NCI-H146 treated with DMSO at 0.1 percent for 48 hours (cell line): ENCODE data around the gene MUC5B.

Experiments used
- DNase-seq: peaks from one replicate; lab custom pipeline; 2025; ENCODE audit not compliant: unreplicated experiment; lab: John Stamatoyannopoulos, UW

Gene MUC5B

DNA sequence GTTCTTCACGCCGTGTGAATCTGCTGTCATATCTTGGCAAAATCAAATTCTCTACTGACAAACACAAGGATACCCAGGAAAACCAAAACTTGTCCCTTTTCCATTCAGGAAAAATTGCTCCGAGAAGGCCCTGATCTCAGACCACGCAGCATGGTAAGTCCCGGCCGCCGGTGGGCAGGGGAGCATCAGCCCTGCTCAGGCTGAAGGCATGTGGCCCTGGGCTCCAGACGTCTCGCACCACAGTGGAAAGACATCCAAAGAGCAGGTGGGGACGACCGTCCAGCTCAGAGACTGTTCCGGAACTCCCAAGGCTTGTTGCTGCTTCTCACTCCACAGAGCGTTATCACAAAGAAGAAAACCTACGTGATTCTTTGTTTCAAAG, 56.8 kb downstream of the MUC5B start:
- DNase-seq: no peak

DNA sequence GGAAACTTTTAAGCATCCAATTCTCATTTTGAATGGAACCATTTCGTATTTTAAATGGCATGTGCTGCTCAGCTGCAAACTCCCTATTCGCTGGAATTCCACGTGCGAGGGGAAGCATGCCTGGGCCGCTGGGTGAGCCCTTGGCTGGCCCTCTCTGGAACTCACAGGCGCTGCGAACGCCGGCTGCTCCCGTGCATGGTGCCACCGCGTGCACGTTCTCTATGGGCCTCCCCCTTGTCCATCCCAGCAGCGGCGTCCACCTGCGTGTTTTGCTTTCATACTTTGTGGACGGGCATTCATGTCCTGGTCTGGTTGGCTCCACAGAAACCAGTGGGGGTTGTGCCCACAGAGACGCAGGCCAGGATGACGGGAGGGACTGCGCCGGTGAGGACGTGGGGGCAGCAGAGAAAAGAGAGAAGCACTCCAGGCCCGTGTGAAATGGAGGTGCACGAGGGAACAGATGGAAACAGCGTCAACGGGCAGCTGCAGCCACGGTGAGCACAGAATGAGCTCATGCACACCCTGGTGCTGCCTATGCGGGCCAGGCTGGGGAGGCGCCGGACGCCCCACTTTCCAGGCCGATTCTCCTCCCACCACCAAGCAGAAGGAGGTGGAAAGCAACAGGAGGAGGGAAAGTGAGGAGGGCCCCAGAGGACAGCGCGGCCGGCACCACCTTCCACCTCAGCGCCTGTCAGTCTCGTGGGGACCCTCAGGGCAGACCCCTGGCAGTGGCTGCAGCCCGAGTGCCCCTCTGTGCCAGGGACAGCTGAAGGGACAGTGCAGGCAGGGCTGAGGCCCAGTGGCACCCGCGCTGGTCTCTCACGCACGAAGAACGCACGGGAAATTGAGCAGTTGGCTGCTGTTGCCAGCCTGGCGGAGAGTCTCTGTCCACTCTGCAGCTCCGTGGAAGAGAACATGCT, 57.5 kb downstream of the MUC5B start:
- no peak for DNase-seq

DNA sequence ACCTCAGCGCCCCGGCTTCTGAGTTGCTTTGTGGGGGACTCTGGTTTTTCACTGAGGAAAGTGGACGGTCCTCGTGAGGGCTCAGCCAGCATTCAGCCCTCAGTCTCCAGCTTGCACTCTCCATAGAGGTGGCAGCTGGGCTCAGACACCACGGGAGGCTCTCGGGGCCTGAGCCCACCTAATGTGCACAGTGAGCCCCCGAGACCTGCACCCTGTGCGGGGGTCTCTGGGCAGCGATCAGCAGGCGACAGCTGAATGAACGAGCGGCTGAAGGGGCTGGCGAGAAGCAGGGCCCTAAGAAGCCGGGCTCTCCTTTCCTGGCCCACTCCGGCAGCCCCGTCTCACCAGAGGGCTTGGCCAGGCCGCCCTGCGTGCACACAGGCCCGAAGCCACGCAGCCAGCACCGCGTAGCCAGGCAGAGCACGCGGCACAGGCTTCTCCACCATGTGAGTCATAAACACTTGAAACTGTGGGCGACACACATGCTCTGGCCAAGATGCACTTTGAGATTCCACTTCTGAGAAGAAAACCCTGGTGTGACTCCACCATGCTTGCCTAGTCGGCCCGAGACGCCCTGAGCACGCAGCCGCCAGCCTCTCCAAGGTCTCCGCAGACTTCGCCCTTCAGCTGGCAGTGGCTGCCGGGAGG, 58.6 kb downstream of the MUC5B start:
- DNase-seq: no peak

DNA sequence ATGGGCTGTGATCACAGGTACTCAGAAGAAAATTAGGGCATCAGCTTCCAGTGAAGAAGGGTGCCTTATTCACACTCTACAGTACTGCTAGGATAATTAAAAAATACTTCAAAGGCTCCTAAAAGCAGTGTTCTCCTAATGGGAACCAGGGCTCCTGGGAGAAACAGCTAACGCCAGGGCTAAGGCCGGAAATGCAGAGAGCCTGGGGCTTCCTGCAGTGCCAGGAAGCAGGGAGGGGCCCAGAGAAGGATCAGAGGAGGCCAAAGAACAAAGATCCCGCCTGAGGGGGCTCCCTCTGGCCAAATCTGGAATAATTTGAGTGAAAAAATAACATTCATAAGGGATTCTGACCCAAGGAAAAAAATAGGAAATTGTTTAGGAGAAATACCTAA, 59.1 kb downstream of the MUC5B start:
- no peak for DNase-seq

DNA sequence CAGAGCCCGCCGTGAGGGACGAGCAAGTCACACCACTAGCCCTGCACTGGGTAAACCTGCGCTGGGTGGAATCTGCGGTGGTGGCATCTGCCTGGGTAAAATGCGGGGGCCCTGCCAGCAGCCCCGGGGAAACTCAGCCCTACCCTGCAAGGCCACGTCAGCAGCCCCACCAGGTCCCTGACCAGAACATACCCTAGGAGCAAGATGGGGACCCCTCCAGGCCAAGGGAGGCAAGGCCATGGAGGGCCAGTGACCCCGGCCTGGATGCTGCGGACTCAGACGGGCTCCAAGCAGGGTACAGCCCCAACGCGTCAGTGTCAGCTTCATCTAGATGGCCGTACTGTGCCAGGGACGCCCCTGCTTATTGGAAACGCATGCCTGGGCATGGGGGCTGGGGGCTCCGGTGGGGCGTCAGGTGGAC, 60.2 kb downstream of the MUC5B start:
- no peak for DNase-seq

DNA sequence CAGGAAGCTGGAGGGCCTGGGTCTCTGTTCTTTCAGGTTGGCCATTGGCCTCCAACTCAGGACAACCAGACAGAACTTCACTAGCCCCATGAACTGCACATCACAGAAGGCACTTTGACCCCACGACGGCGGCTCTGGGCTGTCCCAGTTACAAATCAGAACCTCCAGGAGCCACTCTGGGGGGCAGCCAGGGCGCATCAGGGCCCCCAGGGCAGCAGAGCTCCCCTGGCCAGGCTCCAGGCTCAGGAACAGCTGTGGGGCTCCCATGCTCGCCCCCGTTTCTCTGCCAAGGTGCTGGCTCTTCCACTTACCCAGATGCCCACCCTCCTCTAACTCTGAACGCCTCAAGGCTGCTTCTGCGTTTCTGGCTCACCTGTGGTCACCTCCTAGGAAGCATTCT, 61.0 kb downstream of the MUC5B start:
- DNase-seq: no peak

DNA sequence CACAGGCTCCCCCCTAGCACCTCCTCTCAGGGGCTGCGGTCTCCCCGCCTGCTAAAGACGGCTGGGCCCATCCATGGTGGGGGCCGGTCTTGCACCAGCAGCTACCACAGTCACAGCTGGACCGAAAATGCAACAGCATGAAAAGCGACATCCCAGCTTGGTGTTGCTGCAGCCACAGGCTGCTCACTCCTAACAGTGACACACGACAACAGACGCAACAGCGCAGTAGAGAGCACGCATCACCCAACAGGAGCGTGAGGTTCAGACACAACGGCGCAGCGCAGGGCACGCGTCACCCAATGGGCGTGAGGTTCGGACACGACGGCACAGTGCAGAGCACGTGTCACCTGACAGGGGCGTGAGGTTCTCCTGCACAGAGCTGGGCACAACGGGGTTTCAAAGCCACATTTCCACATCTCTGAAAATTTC, 62.5 kb downstream of the MUC5B start:
- no peak for DNase-seq

DNA sequence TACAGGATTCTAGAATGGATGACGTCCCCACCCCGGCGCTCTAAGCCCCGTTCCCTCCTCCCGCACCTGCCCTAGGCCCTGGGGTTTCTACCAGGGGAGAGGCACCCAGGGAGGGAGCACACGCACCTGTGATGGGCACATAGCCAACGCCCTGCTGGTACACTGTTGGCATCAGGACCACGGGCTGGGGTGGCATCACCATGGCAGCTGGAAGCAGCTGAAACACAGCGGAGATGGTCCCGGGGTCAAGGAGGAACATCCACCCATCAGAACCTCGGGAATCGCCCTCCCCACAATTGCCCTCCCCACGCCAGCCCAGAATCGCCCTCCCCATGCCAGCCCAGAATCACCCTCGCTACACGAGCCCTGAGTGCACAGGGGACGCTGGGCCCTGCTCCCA, 63.0 kb downstream of the MUC5B start:
- no peak for DNase-seq

DNA sequence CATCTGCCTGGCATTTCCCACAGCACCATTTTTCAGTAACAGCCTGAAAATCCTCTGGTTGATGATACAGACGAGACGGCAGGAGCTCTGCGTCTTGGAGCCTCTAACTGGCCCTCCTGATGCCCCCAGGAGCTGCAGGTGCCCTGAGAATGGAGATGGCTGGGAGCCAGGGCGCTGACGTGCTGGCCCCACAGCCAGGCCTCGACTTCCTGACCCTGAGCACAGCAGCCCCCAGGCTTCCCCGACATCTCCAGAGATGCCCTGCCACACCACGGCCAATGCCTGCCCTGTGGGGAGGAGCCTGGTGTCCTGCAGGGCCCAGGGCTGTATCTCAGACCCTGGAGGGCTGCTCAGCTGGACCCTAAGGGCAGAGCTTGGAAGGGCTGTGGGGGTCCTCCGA, 65.1 kb downstream of the MUC5B start:
- DNase-seq: no peak

DNA sequence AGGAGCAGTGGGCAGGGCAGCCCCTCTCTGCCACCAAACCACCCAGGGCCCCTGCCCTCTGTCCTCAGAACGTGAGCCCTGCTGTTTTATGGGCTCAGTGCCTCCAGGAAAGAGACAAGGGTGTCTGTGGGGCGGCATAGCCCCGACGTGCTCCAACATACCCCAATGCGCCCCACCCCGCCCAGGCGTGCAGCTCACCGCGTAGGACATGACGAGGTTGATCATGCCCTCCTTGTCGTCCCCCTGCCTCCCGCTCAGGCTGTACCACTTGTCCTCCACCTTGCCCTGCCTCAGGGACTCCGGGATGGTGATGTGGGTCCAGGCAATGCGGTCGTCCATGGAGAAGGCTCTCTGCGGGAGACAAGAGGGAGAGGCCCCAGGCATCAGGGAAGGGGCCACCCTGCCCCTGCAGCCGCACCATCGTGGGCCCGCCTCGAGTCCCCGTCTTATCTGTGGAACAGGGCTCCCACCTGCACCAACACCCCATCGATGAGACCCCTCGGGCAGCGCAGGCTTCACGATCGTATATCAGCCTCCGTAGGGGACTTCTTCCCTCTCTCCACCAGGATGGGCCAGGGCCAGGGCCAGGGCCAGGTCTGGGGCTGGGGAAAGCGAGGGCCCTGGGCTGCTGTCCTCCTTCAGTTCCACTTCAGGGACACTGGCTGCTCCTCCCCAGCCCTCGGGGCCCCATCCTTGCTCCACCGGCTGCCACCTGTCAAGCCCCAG, 65.7 kb downstream of the MUC5B start:
- no peak for DNase-seq

DNA sequence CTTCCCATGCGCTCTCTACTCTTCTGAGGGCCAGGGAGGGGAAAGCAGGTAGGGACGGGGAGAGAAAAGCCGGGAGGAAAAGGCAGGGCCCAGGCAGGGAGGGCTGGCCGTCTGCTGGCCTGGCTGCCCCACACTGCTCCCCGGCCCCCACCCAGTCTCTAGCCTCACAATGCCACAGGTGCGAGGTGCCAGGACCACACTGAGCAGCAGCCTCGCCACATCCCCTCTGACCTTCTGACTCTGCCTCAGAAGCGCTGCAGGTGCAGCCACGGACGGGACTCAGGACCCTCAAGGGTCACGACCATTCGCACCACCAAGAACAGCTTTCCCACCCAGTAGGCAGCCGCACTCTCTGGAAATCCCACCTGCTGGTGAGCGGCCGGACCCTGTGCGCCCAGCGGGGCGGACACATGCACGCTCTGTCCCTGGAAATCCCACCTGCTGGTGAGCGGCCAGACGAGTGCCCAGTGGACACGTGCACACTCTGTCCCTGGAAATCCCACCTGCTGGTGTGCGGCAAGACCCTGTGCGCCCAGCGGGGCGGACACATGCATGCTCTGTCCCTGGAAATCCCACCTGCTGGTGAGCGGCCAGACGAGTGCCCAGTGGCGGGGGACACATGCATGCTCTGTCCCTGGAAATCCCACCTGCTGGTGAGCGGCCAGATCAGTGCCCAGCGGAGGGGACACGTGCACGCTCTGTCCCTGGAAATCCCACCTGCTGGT, 66.5 kb downstream of the MUC5B start:
- DNase-seq: no peak

DNA sequence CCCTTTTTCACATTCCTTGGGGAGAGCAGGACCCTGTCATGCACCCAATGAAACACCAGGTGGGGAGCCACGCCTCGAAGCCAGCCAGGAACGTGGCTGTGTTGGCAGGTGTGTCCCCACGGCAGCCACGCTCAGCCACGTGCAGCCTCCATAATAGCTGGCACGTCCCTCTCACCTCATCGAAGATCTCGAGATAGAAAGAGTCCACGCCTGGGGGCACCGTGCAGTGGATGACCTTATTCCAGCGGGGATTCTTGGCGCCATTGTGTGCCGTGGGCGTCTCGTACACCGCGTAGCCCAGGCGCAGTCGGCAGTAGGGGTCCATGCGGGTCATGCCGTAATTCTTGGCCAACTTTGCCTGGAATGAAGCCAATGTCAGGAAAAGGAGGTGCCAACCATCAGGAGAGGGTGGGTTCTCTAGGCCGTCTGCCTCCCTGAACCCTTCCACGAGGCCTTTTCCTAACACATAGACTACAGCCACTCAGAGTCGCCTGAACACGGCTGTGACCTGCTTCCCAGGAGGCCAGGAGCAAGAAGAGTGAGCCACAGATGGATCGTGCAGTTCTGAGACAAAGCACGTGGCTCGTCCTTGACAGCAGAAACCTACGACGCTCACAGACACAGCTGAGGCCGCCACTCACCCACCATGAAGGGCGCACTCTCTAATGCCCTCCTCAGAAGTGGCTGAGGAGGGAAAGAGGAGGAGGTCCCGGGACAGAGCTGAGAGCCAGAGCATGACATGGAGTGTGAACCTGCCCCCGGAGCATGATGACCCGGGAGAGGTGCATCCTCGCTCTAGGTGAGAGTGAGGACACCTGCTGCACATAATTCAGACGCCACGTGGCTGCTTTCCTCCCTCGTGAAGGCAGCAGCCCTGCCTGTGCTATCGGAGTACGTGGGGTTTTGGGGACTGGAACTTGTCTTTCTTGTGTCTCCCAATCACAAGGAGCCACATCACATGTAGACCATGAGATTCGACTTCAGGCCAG, 67.5 kb downstream of the MUC5B start:
- no peak for DNase-seq

DNA sequence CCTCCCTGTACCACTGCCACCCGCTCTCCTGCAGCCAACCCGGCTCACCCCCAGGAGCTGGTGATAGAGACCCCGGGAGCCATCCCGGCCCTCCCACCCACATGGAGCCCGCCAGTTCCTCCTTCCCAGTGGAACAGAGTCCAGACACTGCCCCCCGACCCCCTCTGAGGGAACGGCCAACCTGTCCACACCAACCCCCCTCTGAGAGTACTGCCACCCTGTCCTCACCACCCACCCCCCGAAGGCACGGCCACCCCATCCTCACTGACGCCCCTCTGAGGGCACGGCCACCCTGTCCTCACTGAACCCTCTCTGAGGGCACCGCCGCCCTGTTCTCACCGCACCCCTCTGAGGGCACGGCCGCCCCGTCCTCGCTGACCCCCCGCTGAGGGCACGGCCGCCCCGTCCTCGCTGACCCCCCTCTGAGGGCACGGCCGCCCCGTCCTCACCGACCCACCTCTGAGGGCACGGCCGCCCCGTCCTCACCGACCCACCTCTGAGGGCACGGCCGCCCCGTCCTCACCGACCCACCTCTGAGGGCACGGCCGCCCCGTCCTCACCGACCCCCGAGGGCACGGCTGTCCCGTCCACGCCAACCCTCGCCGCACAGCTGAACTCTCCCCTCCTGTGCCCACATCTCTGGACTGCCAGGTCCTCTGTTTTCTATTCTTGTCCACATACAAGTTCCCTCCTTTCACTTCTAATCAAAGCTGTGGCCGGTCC, 68.6 kb downstream of the MUC5B start:
- DNase-seq: no peak

DNA sequence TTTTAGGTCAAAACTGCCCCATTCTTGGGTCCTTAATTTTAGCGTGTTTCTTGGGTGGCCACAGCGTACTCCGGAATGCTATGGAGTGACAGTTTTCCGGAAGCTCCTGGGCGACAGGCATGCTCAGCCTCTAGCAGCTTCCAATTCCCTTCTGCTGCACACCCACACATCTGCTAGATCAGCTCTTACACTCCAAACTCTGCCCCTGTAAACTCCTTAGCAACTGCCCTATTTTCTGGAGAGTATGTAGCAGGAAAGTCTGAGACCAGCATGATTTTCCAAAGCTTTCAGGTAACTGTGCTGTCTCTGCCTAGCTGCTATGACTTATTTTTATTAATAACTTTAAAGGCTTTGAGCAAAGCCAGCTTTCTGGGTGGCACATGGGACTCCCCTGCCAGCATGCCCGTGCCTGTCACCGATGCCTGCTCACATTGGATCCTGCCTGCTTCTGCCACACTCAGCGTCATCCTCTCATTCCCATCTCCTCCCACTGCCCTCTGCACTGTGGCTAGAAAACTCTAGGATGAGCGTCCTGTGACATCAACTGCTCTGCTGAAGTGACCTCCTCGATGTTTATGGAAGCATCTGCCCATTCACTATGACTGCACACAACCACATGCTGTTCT, 69.3 kb downstream of the MUC5B start:
- DNase-seq: no peak

DNA sequence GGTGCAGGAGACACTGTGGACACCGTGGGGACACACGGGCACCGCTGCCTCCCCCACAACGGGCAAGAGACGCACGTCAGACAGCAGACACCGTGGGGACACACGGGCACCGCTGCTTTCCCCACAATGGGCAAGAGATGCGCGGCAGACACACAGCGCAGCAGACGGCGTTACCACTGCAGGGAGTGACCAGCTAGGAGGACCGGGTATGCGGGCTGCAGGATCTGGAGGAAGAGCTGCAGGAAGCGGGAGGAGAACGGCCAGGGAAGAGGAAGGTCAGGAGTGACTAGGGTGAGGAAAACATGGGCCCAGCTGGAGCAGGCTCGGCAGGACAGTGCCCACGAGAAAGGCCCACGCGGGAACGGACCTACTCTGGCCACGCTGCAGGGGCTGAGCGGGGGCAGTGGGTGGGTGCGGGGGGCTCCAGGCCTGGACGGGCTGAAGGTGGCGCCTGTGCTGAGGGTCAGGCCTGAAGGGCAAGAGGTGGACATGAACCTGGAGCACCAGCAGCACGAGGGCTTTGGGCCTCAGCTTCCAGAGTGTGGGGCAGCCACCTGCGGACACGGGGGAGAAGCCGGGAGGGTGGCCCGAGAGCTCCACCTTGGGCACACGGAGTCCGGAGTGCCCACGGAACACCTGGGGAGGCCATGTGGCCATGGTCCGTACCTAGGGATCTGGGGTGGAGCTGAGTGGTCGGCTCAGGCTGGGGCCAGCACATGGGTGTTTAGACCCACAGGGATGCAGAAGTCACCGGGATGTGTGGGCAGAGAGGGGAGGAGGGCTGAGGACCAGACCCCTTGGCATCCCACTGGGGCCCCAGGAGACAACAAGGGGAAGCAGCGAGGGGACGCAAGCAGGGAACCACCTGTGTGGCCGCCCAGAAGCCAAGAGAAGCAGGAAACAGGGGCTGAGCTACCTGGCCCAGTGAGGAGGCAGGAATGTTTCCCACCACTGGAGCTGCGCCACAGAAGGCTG, 70.1 kb downstream of the MUC5B start:
- DNase-seq: no peak

DNA sequence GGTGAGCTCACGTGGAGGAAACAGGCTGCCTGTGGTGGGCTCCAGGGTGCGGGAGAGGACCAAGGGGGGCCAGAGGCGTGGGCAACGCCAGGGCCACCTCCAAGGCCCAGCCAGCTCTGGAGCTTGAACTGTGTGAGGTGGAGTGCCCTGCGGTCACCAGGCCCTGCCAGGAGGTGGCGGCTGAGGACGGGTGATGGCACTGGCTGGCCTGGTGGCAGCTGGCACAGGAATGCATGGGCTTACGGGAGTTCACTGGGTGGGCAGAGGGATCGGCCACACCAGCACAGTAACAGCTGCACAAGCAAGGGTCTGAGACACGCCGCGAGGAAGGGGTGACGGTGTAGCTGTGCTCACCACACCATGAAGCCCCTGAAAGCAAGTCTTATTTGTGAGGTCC, 70.8 kb downstream of the MUC5B start:
- DNase-seq: no peak

DNA sequence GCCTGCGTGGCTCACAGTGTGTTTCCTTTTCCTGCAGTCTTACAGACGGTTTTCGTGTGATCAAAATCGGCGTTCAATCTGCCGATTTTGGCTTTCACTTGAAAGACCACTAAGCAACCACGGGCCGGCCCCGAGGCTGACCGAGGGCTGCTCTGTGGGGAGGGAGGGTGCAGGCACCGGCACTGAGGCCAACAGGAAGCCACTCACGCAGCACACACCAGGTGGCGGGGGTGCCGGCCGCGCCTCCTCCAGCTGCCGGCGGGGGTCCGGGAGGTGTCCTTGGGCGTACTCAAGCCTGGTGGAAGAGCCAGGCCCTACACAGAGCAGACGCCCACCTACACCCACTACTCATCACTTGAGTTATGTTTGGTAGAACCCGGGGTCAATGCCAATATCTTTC, 72.2 kb downstream of the MUC5B start:
- no peak for DNase-seq

DNA sequence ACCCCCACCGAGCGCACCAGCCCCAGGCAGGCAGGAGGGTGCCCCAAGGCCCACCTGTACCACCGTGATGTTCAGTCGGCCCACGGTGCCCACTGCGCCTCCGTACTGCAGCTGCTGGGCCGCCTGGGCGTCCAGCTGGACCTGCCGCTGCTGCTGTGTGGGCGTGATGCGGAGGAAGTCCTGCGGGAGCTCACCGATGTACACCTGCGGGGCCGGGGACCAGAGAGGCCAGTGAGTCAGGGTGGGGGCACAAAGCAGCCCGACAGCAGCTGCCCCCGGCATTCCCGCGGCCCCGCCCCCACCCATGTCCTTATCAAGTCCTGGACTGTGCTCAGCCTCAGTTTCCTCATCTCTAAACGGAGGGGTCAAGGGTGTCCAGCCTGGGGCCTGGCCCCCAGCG, 72.7 kb downstream of the MUC5B start:
- no peak for DNase-seq
